COLO829 (cell line): ENCODE results near the gene TUBAL3.

Source experiments
- DNase-seq: peaks from one replicate; pipeline ENCODE4 v3.0.0; 2012; ENCODE audit warnings: low spot score

Gene TUBAL3

GRCh38 chr10:5404208-5405041, at the start of gene TUBAL3:
Gene TUBAL3, minus strand, starts transcription at chr10:5404828. Its CDS starts 36 bp downstream, at chr10:5404792.
- no peak for DNase-seq

DNA sequence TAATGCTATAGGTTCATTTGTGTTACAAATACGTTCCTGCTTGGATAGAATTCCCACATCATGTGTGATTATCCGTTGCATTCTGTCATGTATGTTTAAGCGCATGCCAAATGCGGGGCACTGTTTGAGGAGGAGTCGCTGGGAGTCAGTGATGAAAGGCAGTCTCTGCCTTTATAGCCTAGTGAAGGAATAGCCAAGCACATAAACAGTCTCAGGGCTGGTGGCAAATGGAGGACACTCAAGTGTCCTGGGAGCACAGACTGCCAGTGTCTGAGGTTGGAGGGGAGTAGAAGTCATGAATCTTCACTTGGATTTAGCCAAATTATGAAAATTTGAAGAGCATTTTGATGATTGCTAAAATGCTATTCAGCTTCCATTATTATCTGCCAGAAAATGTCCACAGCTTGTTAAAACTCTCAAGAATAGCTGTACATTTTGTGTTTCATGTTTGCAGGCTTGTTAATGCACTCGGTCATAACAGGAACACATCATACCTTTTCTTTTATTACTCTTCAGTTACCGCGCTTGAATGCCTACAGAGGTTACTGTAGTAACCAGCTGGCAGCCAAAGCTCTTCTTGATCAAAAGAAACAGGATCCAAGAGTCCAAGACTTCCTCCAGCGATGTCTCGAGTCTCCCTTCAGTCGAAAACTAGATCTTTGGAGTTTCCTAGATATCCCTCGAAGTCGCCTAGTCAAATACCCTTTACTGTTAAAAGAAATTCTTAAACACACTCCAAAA, 49.3 kb upstream of the TUBAL3 start:
- no peak for DNase-seq

GRCh38 chr10:5450605-5451384, 46.2 kb upstream of the TUBAL3 start:
- no peak for DNase-seq

DNA sequence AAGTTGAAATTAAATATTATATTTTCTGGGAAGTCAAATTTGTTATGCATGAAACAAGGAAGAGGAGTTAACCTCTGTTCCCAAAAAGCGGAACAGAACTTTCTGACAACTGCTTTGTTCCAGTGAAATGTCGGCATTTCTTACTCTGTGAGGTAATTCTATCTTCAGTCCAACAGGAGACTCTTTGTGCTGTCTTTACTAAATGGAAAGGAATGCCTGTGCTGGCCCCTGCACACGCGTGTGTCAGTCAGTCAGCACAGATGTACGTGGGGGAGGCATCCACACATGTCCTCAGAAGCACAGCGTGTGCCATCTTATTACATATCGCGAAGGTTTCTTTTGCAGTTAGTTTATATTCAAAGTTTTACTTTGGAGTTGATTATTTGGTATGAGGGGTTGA, 45.2 kb upstream of the TUBAL3 start:
- peak; percentile 66 for DNase-seq

GRCh38 chr10:5449227-5449626, 44.6 kb upstream of the TUBAL3 start:
- no peak for DNase-seq

DNA sequence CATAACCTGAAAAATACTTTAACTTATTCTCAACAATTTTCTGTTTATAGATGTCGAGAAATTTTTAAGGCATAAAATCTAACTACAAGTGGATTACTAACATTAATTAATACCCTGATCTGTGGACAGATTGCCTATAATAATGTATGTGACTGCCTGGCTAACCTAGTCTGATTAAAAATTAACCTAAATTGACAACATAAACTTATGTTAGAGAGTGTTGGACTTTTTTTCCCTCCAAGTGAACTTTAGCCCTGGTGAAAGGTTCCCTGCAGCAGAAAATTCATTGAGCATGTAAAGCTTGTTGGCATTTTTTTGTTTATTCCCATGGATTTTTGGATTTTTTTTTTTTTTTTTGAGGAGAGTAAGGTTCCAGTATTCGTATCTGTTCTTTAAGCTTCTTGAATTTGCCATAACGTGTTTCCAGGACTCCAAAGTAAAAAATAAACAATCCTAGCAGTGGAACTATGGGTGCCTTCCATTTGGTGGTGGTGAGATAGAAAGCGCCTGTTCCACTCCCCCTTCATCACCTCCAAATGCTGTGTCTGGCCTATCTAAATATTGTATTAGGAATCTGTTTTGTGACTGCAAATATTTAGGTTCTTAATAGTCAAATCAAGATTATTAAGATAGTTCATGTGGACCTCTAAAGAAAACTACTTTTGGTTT, 43.8 kb upstream of the TUBAL3 start:
- no peak for DNase-seq

DNA sequence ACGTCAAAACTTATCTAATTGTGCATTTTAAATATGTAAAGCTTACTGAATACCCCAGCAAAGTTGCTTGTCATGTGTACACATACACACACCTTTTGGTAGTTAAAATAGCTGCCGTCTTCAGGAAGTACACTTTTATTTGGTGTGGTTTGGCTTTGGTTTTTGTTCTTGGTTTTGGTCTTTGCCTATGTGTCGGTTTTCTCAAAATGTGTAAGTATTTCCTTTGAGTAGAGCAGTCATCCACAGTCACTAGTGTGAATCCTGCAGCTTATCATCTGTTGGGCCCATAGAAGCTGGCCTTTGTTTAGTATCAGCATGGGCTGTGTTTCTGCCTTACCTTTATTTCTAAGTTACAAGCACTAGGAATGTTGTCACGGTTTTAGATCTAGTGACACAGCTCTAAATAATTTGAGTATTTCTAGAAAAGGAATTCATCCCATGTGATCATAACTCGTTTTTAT, 43.0 kb upstream of the TUBAL3 start:
- no peak for DNase-seq

DNA sequence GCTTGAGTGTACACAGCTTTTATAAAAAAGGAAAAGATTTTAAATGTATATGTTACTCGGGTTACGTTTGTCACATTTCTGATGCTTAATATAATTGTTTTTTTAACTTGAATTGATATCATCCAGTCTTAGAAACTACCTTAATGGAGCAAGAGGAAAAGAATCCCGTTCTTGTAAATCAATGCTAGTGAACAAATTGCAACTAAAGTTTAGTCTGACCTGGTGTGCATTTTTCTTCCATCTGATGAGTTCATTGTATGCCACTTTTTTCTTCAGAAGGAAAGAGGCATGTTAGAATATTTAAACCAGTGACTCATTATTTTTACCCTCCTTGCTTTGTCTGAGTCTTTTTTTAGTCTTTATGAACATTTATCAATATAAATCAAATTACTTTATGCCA, 42.4 kb upstream of the TUBAL3 start:
- no peak for DNase-seq

GRCh38 chr10:5446390-5446926, 41.8 kb upstream of the TUBAL3 start:
- DNase-seq, result no peak

- no peak for DNase-seq
These were observed 40.4 kb upstream of the TUBAL3 start for GRCh38 chr10:5445006-5445405.

- no peak for DNase-seq
These were observed 38.8 kb upstream of the TUBAL3 start for GRCh38 chr10:5443429-5443828.

- DNase-seq, result no peak
These were observed 38.4 kb upstream of the TUBAL3 start for GRCh38 chr10:5442990-5443370.

GRCh38 chr10:5442065-5442989, 37.7 kb upstream of the TUBAL3 start:
- DNase-seq, result peak; percentile 16

GRCh38 chr10:5441106-5441505, 36.5 kb upstream of the TUBAL3 start:
- DNase-seq, result no peak

DNA sequence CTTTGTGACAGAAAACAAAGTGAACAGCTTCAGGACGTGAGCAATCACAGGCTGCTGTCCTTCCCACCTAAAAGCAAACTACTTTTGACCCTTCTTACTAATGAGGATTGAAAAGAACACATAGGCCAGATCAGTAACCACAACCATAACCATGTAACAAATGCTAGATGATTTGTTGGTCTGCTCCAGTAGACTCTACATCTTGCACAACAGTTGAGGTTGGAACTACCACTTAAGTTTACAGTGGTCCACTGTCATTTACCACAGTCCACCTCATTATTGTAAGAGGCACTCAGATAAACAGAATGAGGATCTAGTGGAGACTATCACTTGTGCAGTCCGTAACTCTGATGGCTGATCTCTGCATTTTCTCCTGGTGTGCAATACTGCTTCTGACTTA, 35.6 kb upstream of the TUBAL3 start:
- no peak for DNase-seq

- DNase-seq, result no peak
These were observed 30.7 kb upstream of the TUBAL3 start for GRCh38 chr10:5435328-5435727.

GRCh38 chr10:5434017-5434753, 29.6 kb upstream of the TUBAL3 start:
- DNase-seq, result peak; percentile 18

GRCh38 chr10:5433182-5433581, 28.6 kb upstream of the TUBAL3 start:
- DNase-seq, result no peak

GRCh38 chr10:5428133-5428532, 23.5 kb upstream of the TUBAL3 start:
- no peak for DNase-seq

GRCh38 chr10:5424751-5425150, 20.1 kb upstream of the TUBAL3 start:
- no peak for DNase-seq
